Parathyroid adenoma (tissue), 2 donors: ENCODE measurements around the gene MRPL14.

Experiments
- H2AFZ ChIP-seq: fragments of 300-600 bp; sonication (generic); one replicate; pipeline ENCODE4 v1.7.0; 2017; ENCODE audit warnings: antibody characterized with exemption, mild to moderate bottlenecking
- H3K27ac ChIP-seq: fragments of 300-600 bp; sonication (generic); one replicate; pipeline ENCODE4 v1.7.0; 2017
- H3K27me3 ChIP-seq: fragments of 300-600 bp; sonication (generic); one replicate; pipeline ENCODE4 v1.7.0; 2017; ENCODE audit warnings: low read length; ENCODE audit not compliant: control insufficient read depth, insufficient read depth
- H3K36me3 ChIP-seq: fragments of 300-600 bp; sonication (generic); one replicate; pipeline ENCODE4 v1.7.0; 2017; ENCODE audit warnings: low read length; ENCODE audit not compliant: control insufficient read depth, insufficient read depth
- H3K4me1 ChIP-seq: fragments of 300-600 bp; sonication (generic); one replicate; pipeline ENCODE4 v1.7.0; 2017; ENCODE audit warnings: control low read depth
- H3K4me2 ChIP-seq: fragments of 300-600 bp; sonication (generic); one replicate; pipeline ENCODE4 v1.7.0; 2017; ENCODE audit warnings: low read length
- H3K4me3 ChIP-seq: fragments of 300-600 bp; sonication (generic); one replicate; pipeline ENCODE4 v1.7.0; 2017; ENCODE audit warnings: low read depth, low read length
- H3K79me2 ChIP-seq: fragments of 300-600 bp; sonication (generic); one replicate; pipeline ENCODE4 v1.7.0; 2017; ENCODE audit warnings: control low read depth
- H3K9ac ChIP-seq: fragments of 300-600 bp; sonication (generic); one replicate; pipeline ENCODE4 v1.7.0; 2017; ENCODE audit warnings: mild to moderate bottlenecking
- H3K9me3 ChIP-seq: fragments of 300-600 bp; sonication (generic); one replicate; pipeline ENCODE4 v1.7.0; 2017; ENCODE audit warnings: low read length; ENCODE audit not compliant: control insufficient read depth
- CTCF ChIP-seq: fragments of 300-600 bp; sonication (generic); IDR thresholded peaks from one replicate; pipeline ENCODE4 v1.7.0; 2017; ENCODE audit warnings: antibody characterized with exemption, mild to moderate bottlenecking
- donor health status: primary hyperparathyroidism.

MRPL14 gene

GRCh38 chr6:44117397-44118128 lies 9.7 kb downstream of the MRPL14 start:
- Histone ChIP-seq H3K27me3 (no peaks in the 10 kb centered on the region), H2AFZ (no peak overlapping the region), H3K9ac (no peak overlapping the region), H3K9me3 (no peaks in the 10 kb centered on the region), H3K4me2 (no peak overlapping the region), H3K4me1 (no peaks in the 10 kb centered on the region), H3K4me3 (no peak overlapping the region), H3K36me3 (no peaks in the 10 kb centered on the region), H3K27ac (no peak overlapping the region), H3K79me2 (peaks cover 23% of the 10 kb centered on the region)
- TF ChIP-seq CTCF = no peak

- H3K27me3 ChIP-seq = no peaks in the 10 kb centered on the region
- no peaks in the 10 kb centered on the region for H3K36me3 ChIP-seq
- TF ChIP-seq CTCF = no peak
- H3K4me1 ChIP-seq = no peaks in the 10 kb centered on the region
- H3K9ac ChIP-seq = no peak overlapping the region
- H3K79me2 ChIP-seq = peaks cover 21% of the 10 kb centered on the region
- H3K4me2 ChIP-seq = no peak overlapping the region
- H3K9me3 ChIP-seq = no peaks in the 10 kb centered on the region
- H2AFZ ChIP-seq = no peak overlapping the region
- H3K27ac ChIP-seq = no peak overlapping the region
- no peak overlapping the region for H3K4me3 ChIP-seq
These were observed 10.4 kb downstream of the MRPL14 start for GRCh38 chr6:44116641-44117382.

GRCh38 chr6:44115866-44116265 lies 11.4 kb downstream of the MRPL14 start:
- Histone ChIP-seq H3K4me1 (no peaks in the 10 kb centered on the region), H3K4me2 (no peak overlapping the region), H2AFZ (no peak overlapping the region), H3K36me3 (no peaks in the 10 kb centered on the region), H3K9ac (no peak overlapping the region), H3K27me3 (no peaks in the 10 kb centered on the region), H3K79me2 (peaks cover 17% of the 10 kb centered on the region), H3K9me3 (no peaks in the 10 kb centered on the region), H3K4me3 (no peak overlapping the region), H3K27ac (no peak overlapping the region)
- no peak for TF ChIP-seq CTCF

- no peak overlapping the region for H3K9ac ChIP-seq
- no peaks in the 10 kb centered on the region for H3K27me3 ChIP-seq
- no peaks in the 10 kb centered on the region for H3K9me3 ChIP-seq
- no peaks in the 10 kb centered on the region for H3K36me3 ChIP-seq
- TF ChIP-seq CTCF = no peak
- no peak overlapping the region for H2AFZ ChIP-seq
- no peak overlapping the region for H3K4me3 ChIP-seq
- no peaks in the 10 kb centered on the region for H3K4me1 ChIP-seq
- H3K79me2 ChIP-seq = peaks cover 6% of the 10 kb centered on the region
- no peak overlapping the region for H3K27ac ChIP-seq
- H3K4me2 ChIP-seq = no peak overlapping the region
These were observed 13.8 kb downstream of the MRPL14 start for GRCh38 chr6:44113414-44113813.
